GM23338 (cell line): Measurements from ENCODE around the gene SLC4A9. TPM values are rescaled to one million over a fixed set of nuclear protein-coding genes. Genes with fewer than 3 reads are reported as not detected.

Experiments
- ATAC-seq: fragments of 200-7000 bp; cut with Tn5 transposase; 3 replicates; pipeline ENCODE4 v1.9.1; 2020
- DNase-seq: peaks from one replicate; pipeline ENCODE4 v3.0.0-alpha.2; 2015; ENCODE audit warnings: low spot score
- H2AFZ ChIP-seq: fragments of 200-600 bp; sonication (generic); 2 replicates; pipeline ENCODE4 v1.8.0; 2016; ENCODE audit warnings: antibody characterized with exemption, mild to moderate bottlenecking, moderate library complexity
- H3F3A ChIP-seq: fragments of 200-600 bp; sonication (generic); replicated peaks from 2 replicates; pipeline ENCODE4 v1.8.0; 2017; ENCODE audit warnings: antibody characterized with exemption, mixed run types, low read depth
- H3K27ac ChIP-seq: fragments of 200-600 bp; sonication (generic); 2 replicates; pipeline ENCODE4 v1.6.1; 2016; ENCODE audit warnings: low read depth
- H3K27me3 ChIP-seq: fragments of 200-600 bp; sonication (generic); 2 replicates; pipeline ENCODE4 v1.8.0; 2016; ENCODE audit warnings: mild to moderate bottlenecking, mixed run types, moderate library complexity; ENCODE audit not compliant: insufficient read depth
- H3K36me3 ChIP-seq: fragments of 200-600 bp; sonication (generic); 2 replicates; pipeline ENCODE4 v1.8.0; 2016; ENCODE audit warnings: mild to moderate bottlenecking; ENCODE audit not compliant: insufficient read depth
- H3K4me1 ChIP-seq: fragments of 200-600 bp; sonication (generic); 2 replicates; pipeline ENCODE4 v1.8.0; 2016; ENCODE audit warnings: mild to moderate bottlenecking, moderate library complexity; ENCODE audit not compliant: insufficient read depth
- H3K4me2 ChIP-seq: fragments of 200-600 bp; sonication (generic); 2 replicates; pipeline ENCODE4 v1.7.1; 2017; ENCODE audit warnings: mixed run types
- H3K4me3 ChIP-seq: fragments of 200-600 bp; sonication (generic); 2 replicates; pipeline ENCODE4 v1.6.1; 2016; ENCODE audit warnings: mixed run types
- H3K79me2 ChIP-seq: fragments of 200-600 bp; sonication (generic); replicated peaks from 2 replicates; pipeline ENCODE4 v1.8.0; 2017; ENCODE audit warnings: mild to moderate bottlenecking; ENCODE audit not compliant: insufficient read depth
- H3K9me2 ChIP-seq: fragments of 200-600 bp; sonication (generic); 2 replicates; pipeline ENCODE4 v1.8.0; 2017; ENCODE audit not compliant: insufficient read depth
- H4K20me1 ChIP-seq: fragments of 200-600 bp; sonication (generic); replicated peaks from 2 replicates; pipeline ENCODE4 v1.8.0; 2017; ENCODE audit warnings: mild to moderate bottlenecking; ENCODE audit not compliant: insufficient read depth
- H3K27ac Mint-ChIP-seq: 2 replicates; pipeline ENCODE4 v1.8.0; 2020; ENCODE audit warnings: inconsistent platforms, mild to moderate bottlenecking, moderate library complexity, mixed read lengths
- H3K27me3 Mint-ChIP-seq: 3 replicates; pipeline ENCODE4 v1.8.0; 2022; ENCODE audit warnings: low read depth, mild to moderate bottlenecking, moderate library complexity, mixed read lengths, inconsistent platforms; ENCODE audit not compliant: insufficient read depth, poor library complexity
- H3K36me3 Mint-ChIP-seq: 3 replicates; pipeline ENCODE4 v1.8.0; 2021; ENCODE audit warnings: low read depth, mild to moderate bottlenecking, inconsistent platforms, moderate library complexity, mixed read lengths
- H3K4me1 Mint-ChIP-seq: 3 replicates; pipeline ENCODE4 v1.8.0; 2020; ENCODE audit warnings: mild to moderate bottlenecking, inconsistent platforms, mixed read lengths
- H3K4me3 Mint-ChIP-seq: 3 replicates; pipeline ENCODE4 v1.8.0; 2021; ENCODE audit warnings: moderate library complexity, mild to moderate bottlenecking, inconsistent platforms, mixed read lengths
- H3K9me3 Mint-ChIP-seq: 3 replicates; pipeline ENCODE4 v1.8.0; 2020; ENCODE audit warnings: moderate library complexity, mild to moderate bottlenecking, inconsistent platforms, mixed read lengths
- CREB1 ChIP-seq: fragments of 250-450 bp; sonication (Bioruptor Pico); IDR thresholded peaks from 2 replicates; pipeline ENCODE4 v1.5.0; 2020; ENCODE audit warnings: low read depth, mild to moderate bottlenecking, moderate library complexity
- EZH2 ChIP-seq: fragments of 200-600 bp; sonication (generic); IDR thresholded peaks from one replicate; pipeline ENCODE4 v1.8.0; 2017; ENCODE audit warnings: antibody characterized with exemption, mild to moderate bottlenecking, low read depth; ENCODE audit not compliant: unreplicated experiment
- EZH2phosphoT487 ChIP-seq: fragments of 200-600 bp; sonication (generic); IDR thresholded peaks from one replicate; pipeline ENCODE4 v1.8.1; 2018; ENCODE audit warnings: antibody characterized with exemption; ENCODE audit not compliant: unreplicated experiment
- JUNB ChIP-seq: IDR thresholded peaks from one replicate; pipeline ENCODE4 v1.6.1; 2016; ENCODE audit warnings: antibody characterized with exemption; ENCODE audit not compliant: unreplicated experiment
- NANOG ChIP-seq: IDR thresholded peaks from 2 replicates; pipeline ENCODE4 v1.6.1; 2016; ENCODE audit warnings: antibody characterized with exemption, borderline replicate concordance
- POLR2AphosphoS5 ChIP-seq: IDR thresholded peaks from 2 replicates; pipeline ENCODE4 v1.6.1; 2016; ENCODE audit warnings: antibody characterized with exemption, low read depth
- ZNF114 ChIP-seq: fragments of 250-450 bp; sonication (Bioruptor Pico); IDR thresholded peaks from 2 replicates; pipeline ENCODE4 v1.5.0; 2020; ENCODE audit warnings: mild to moderate bottlenecking, moderate library complexity
- ZNF331 ChIP-seq: fragments of 250-450 bp; sonication (Bioruptor Pico); IDR thresholded peaks from 2 replicates; pipeline ENCODE4 v1.5.0; 2020; ENCODE audit warnings: low read depth, mild to moderate bottlenecking, moderate library complexity
- polyA plus RNA-seq: library from polyadenylated mRNA; unstranded; fragments of >200 nt; fragmentation: Nextera tagmentation; extraction: Ambion mirVana; gene quantifications from 2 replicates; pipeline ENCODE4 v1.2.1, GENCODE V29; 2016
- total RNA-seq: library from RNA; depleted of rRNA; stranded (reverse); fragments of >200 nt; shearing (Covaris generic); gene quantifications from 2 replicates; pipeline ENCODE4 v1.2.3, GENCODE V29; 2014
- TF ChIP-seq, protein P1 (sequence below): IDR thresholded peaks from one replicate; pipeline ENCODE4 v1.6.1; 2018; ENCODE audit warnings: antibody characterized with exemption; ENCODE audit not compliant: unreplicated experiment
- TF ChIP-seq, protein P2 (sequence below), 2 experiments: fragments of 200-600 bp in 1 of 2; sonication (generic) in 1 of 2; conservative IDR thresholded peaks; 2 replicates each; pipeline versions ENCODE4 v1.5.1 to v1.6.1; 2016 to 2017; ENCODE audit warnings: antibody characterized with exemption in 2 of 2, low read depth in 2 of 2, mild to moderate bottlenecking in 2 of 2, moderate library complexity in 1 of 2

SLC4A9 gene
- total and polyA plus RNA-seq, 2 experiments from 2014 or later = 0.08 TPM; not detected in 1

GRCh38 chr5:140408750-140409241, 48.8 kb downstream of the SLC4A9 start (continued):
- TF ChIP-seq, protein P1, sequence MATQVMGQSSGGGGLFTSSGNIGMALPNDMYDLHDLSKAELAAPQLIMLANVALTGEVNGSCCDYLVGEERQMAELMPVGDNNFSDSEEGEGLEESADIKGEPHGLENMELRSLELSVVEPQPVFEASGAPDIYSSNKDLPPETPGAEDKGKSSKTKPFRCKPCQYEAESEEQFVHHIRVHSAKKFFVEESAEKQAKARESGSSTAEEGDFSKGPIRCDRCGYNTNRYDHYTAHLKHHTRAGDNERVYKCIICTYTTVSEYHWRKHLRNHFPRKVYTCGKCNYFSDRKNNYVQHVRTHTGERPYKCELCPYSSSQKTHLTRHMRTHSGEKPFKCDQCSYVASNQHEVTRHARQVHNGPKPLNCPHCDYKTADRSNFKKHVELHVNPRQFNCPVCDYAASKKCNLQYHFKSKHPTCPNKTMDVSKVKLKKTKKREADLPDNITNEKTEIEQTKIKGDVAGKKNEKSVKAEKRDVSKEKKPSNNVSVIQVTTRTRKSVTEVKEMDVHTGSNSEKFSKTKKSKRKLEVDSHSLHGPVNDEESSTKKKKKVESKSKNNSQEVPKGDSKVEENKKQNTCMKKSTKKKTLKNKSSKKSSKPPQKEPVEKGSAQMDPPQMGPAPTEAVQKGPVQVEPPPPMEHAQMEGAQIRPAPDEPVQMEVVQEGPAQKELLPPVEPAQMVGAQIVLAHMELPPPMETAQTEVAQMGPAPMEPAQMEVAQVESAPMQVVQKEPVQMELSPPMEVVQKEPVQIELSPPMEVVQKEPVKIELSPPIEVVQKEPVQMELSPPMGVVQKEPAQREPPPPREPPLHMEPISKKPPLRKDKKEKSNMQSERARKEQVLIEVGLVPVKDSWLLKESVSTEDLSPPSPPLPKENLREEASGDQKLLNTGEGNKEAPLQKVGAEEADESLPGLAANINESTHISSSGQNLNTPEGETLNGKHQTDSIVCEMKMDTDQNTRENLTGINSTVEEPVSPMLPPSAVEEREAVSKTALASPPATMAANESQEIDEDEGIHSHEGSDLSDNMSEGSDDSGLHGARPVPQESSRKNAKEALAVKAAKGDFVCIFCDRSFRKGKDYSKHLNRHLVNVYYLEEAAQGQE = no peak
- TF ChIP-seq JUNB = no peak
- TF ChIP-seq POLR2AphosphoS5 = no peak

DNA sequence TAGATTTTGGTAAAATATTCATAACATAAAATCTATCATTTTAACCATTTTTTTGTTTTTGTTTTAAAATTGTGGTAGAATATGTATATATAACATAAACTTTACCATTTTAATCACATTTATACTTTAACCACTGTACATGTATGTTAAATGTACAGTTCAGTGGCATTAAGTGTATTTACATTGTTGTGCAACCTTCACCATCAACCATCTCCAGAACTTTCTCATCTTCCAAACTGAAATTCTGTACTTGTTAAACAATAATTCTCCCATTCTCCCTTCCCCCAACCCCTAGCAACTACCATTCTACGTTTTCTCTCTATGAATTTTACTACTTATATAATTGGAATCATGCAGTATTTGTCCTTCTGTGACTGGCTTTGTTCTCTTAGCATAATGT, 53.2 kb downstream of the SLC4A9 start:
- Histone ChIP-seq H2AFZ (no peak overlapping the region), H3K4me3 (no peak overlapping the region), H3K9me2 (no peaks in the 10 kb centered on the region), H4K20me1 (peaks cover 38% of the 10 kb centered on the region), H3K27ac (no peak overlapping the region), H3K27me3 (no peaks in the 10 kb centered on the region), H3K4me1 (no peaks in the 10 kb centered on the region), H3K79me2 (peaks cover 100% of the 10 kb centered on the region), H3K4me2 (no peak overlapping the region), H3F3A (no peaks in the 10 kb centered on the region), H3K36me3 (no peaks in the 10 kb centered on the region)
- H3K9me3 Mint-ChIP-seq = no peaks in the 10 kb centered on the region
- peaks cover 8% of the 10 kb centered on the region; the same call in 2 of the 3 replicates for H3K36me3 Mint-ChIP-seq
- peaks cover 4% of the 10 kb centered on the region for H3K27me3 Mint-ChIP-seq
- no peak overlapping the region for H3K4me3 Mint-ChIP-seq
- TF ChIP-seq NANOG (no peak), POLR2AphosphoS5 (no peak), EZH2 (no peak), JUNB (no peak), CREB1 (CRISPR knock-in tag) (no peak), ZNF114 (no peak), ZNF331 (CRISPR knock-in tag) (no peak), EZH2phosphoT487 (no peak)
- TF ChIP-seq, protein P2, sequence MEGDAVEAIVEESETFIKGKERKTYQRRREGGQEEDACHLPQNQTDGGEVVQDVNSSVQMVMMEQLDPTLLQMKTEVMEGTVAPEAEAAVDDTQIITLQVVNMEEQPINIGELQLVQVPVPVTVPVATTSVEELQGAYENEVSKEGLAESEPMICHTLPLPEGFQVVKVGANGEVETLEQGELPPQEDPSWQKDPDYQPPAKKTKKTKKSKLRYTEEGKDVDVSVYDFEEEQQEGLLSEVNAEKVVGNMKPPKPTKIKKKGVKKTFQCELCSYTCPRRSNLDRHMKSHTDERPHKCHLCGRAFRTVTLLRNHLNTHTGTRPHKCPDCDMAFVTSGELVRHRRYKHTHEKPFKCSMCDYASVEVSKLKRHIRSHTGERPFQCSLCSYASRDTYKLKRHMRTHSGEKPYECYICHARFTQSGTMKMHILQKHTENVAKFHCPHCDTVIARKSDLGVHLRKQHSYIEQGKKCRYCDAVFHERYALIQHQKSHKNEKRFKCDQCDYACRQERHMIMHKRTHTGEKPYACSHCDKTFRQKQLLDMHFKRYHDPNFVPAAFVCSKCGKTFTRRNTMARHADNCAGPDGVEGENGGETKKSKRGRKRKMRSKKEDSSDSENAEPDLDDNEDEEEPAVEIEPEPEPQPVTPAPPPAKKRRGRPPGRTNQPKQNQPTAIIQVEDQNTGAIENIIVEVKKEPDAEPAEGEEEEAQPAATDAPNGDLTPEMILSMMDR (conservative IDR thresholded peaks at IDR 0.05; ENCODE audit: low read depth in 2 of 2) = no peak
- TF ChIP-seq, protein P1 = no peak
- no peak overlapping the region for H3K27ac Mint-ChIP-seq
- DNase-seq = no peak
- ATAC-seq = no peak
- no peaks in the 10 kb centered on the region for H3K4me1 Mint-ChIP-seq
